ENCODE measurements around the gene PIK3CD. TPM values are rescaled to one million over a fixed set of nuclear protein-coding genes. Genes with fewer than 3 reads are reported as not detected.

Gene PIK3CD
- total RNA-seq, 1 experiment from 2014 or later = 23.1 TPM

GRCh38 chr1:9699361-9699760 is 47.8 kb downstream of the PIK3CD start:
- Mint-ChIP-seq H3K4me3 (no peak overlapping the region), H3K4me1 (peaks cover 10% of the 10 kb centered on the region), H3K36me3 (peaks cover 5% of the 10 kb centered on the region; the same call in 1 of the 2 replicates), H3K27me3 (ENCODE audit: low read depth) (no peaks in the 10 kb centered on the region), H3K27ac (no peak overlapping the region), H3K9me3 (peaks cover 7% of the 10 kb centered on the region)
- ATAC-seq (no peak), DNase-seq (ENCODE audit: low spot score) (no peak)
- POLR2A ChIA-PET = no interaction called here
- no peak for TF ChIP-seq MAX (CRISPR knock-in tag; IDR thresholded peaks at IDR 0.05)
- TF ChIP-seq ATF1 (CRISPR knock-in tag; IDR thresholded peaks at IDR 0.05) = no peak
- no peak for TF ChIP-seq SMAD3 (CRISPR knock-in tag; IDR thresholded peaks at IDR 0.05; ENCODE audit: borderline replicate concordance)
- no peak for TF ChIP-seq FOXP4 (CRISPR knock-in tag; IDR thresholded peaks at IDR 0.05)
- no peak for TF ChIP-seq CREM (CRISPR knock-in tag; IDR thresholded peaks at IDR 0.05)
- no peak for TF ChIP-seq GTF2I (CRISPR knock-in tag; conservative IDR thresholded peaks at IDR 0.05)
- no peak for TF ChIP-seq JAZF1 (CRISPR knock-in tag; IDR thresholded peaks at IDR 0.05)
- no peak for TF ChIP-seq AR (CRISPR knock-in tag; IDR thresholded peaks at IDR 0.05)
- no peak for TF ChIP-seq ELF4 (CRISPR knock-in tag; IDR thresholded peaks at IDR 0.05; ENCODE audit: low read depth)
- TF ChIP-seq USF2 (CRISPR knock-in tag; IDR thresholded peaks at IDR 0.05) = no peak
- TF ChIP-seq ZNF219 (CRISPR knock-in tag; IDR thresholded peaks at IDR 0.05; ENCODE audit: borderline replicate concordance) = no peak
- TF ChIP-seq ZNF512 (CRISPR knock-in tag; IDR thresholded peaks at IDR 0.05; ENCODE audit: borderline replicate concordance) = no peak
- TF ChIP-seq FOXP1 (CRISPR knock-in tag; IDR thresholded peaks at IDR 0.05; ENCODE audit: borderline replicate concordance) = no peak
- no peak for TF ChIP-seq EMX1 (CRISPR knock-in tag; IDR thresholded peaks at IDR 0.05)
- TF ChIP-seq ESRRA (CRISPR knock-in tag; IDR thresholded peaks at IDR 0.05; ENCODE audit: borderline replicate concordance) = no peak
- no peak for TF ChIP-seq ATF3 (CRISPR knock-in tag; conservative IDR thresholded peaks at IDR 0.05)
- TF ChIP-seq ZBTB43 (CRISPR knock-in tag; IDR thresholded peaks at IDR 0.05) = no peak
- no peak for TF ChIP-seq ZNF317 (CRISPR knock-in tag; IDR thresholded peaks at IDR 0.05; ENCODE audit: borderline replicate concordance, low read depth)
- CTCF ChIA-PET = interaction anchor here (1.0 kb wide), 2 partner anchors 18 to 84 kb away, joined by 3 read pairs; no protein-coding TSS in a partner anchor
